Measurements from ENCODE around the gene FAT1. TPM values are rescaled to one million over a fixed set of nuclear protein-coding genes. Genes with fewer than 3 reads are reported as not detected.

FAT1 gene
- total RNA-seq, 1 experiment from 2014 or later: 92.4 TPM

DNA sequence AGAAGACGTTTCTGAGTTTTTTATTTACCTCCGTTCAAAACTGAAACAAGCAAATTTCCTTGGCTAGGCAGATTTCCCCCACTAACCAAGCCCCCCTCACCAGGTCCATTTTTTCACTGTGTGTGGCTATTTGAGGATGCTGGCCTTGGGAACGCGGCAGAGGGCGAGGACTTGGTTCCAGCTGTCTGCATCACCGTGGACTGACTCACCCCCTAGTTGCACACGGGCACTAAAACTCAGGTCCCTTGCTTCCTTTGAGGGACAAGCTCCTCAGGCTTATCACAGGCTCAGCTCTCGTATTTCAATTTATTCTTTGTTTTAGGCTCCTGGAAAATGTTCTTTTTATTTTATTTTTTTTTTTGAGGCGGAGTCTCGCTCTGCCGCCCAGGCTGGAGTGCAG, 159.9 kb downstream of the FAT1 start:
- Histone ChIP-seq H3K36me3 (ENCODE audit: low read depth, low read length) (no peaks in the 10 kb centered on the region), H3K4me3 (ENCODE audit: low read length) (no peak overlapping the region), H3K9ac (ENCODE audit: low read length) (no peak overlapping the region), H3K27me3 (ENCODE audit: low read length) (no peaks in the 10 kb centered on the region), H3K9me2 (replicated peaks; ENCODE audit: low read length) (no peaks in the 10 kb centered on the region), H3K4me2 (ENCODE audit: low read length) (no peak overlapping the region), H4K20me1 (ENCODE audit: low read length) (no peaks in the 10 kb centered on the region), H2AFZ (ENCODE audit: low read length) (no peak overlapping the region), H3K9me3 (ENCODE audit: low read length) (no peaks in the 10 kb centered on the region), H3K4me1 (ENCODE audit: insufficient read depth, low read length) (no peaks in the 10 kb centered on the region), H3K79me2 (ENCODE audit: low read length) (no peaks in the 10 kb centered on the region), H3F3A (ENCODE audit: low read length, unreplicated experiment) (no peaks in the 10 kb centered on the region), H3K27ac (ENCODE audit: low read length) (no peak overlapping the region)
- TF ChIP-seq EZH2 (IDR thresholded peaks at IDR 0.05; ENCODE audit: low read length, unreplicated experiment) (no peak), EZH2phosphoT487 (IDR thresholded peaks at IDR 0.05; ENCODE audit: borderline replicate concordance, low read length) (no peak)
- TF ChIP-seq, protein P1, sequence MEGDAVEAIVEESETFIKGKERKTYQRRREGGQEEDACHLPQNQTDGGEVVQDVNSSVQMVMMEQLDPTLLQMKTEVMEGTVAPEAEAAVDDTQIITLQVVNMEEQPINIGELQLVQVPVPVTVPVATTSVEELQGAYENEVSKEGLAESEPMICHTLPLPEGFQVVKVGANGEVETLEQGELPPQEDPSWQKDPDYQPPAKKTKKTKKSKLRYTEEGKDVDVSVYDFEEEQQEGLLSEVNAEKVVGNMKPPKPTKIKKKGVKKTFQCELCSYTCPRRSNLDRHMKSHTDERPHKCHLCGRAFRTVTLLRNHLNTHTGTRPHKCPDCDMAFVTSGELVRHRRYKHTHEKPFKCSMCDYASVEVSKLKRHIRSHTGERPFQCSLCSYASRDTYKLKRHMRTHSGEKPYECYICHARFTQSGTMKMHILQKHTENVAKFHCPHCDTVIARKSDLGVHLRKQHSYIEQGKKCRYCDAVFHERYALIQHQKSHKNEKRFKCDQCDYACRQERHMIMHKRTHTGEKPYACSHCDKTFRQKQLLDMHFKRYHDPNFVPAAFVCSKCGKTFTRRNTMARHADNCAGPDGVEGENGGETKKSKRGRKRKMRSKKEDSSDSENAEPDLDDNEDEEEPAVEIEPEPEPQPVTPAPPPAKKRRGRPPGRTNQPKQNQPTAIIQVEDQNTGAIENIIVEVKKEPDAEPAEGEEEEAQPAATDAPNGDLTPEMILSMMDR (conservative IDR thresholded peaks at IDR 0.05; ENCODE audit: low read depth, low read length): no peak
- DNase-seq: no peak
- no peak for ATAC-seq
- no TSS peak for BruUV-seq (replicated peaks)
- ChIA-PET POLR2A (ENCODE audit: unreplicated experiment) (no interaction called here), CTCF (no interaction called here)
- intact Hi-C loops (cut with micrococcal nuclease): no loop called here

DNA sequence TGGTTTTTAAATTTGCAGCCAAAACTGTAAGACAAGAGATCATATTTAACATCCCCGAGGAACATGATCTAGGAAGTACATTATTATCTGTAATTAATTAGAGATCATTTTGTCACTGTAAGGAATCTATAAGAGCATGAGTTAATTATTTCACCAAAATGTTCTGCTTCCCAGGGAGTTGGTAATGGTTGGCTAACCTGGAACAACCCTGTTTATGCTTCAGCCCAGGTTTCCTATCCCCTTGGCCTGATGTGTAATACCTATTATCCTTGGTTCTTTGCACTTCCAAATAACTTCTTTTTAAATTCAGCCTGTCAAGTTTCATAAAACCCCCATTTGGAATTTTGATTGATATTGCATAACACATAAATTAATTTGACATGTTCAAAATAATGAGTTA, 161.9 kb downstream of the FAT1 start:
- H3K9me2 ChIP-seq (replicated peaks; ENCODE audit: low read length): no peaks in the 10 kb centered on the region
- intact Hi-C loops (cut with micrococcal nuclease): no loop called here
- H3K4me2 ChIP-seq (ENCODE audit: low read length): no peak overlapping the region
- no peak for DNase-seq
- no peaks in the 10 kb centered on the region for H3K79me2 ChIP-seq (ENCODE audit: low read length)
- H3K4me3 ChIP-seq (ENCODE audit: low read length): no peak overlapping the region
- no peak for ATAC-seq
- no peaks in the 10 kb centered on the region for H3K27me3 ChIP-seq (ENCODE audit: low read length)
- H3K27ac ChIP-seq (ENCODE audit: low read length): no peak overlapping the region
- no peak overlapping the region for H3K9ac ChIP-seq (ENCODE audit: low read length)
- no peaks in the 10 kb centered on the region for H4K20me1 ChIP-seq (ENCODE audit: low read length)
- H2AFZ ChIP-seq (ENCODE audit: low read length): no peak overlapping the region
- H3K4me1 ChIP-seq (ENCODE audit: insufficient read depth, low read length): no peaks in the 10 kb centered on the region; the same call in 1 of the 2 replicates
- ChIA-PET POLR2A (ENCODE audit: unreplicated experiment) (no interaction called here), CTCF (no interaction called here)
- no peaks in the 10 kb centered on the region for H3K36me3 ChIP-seq (ENCODE audit: low read depth, low read length)
- no peaks in the 10 kb centered on the region for H3F3A ChIP-seq (ENCODE audit: low read length, unreplicated experiment)
- TF ChIP-seq EZH2 (IDR thresholded peaks at IDR 0.05; ENCODE audit: low read length, unreplicated experiment): no peak
- no peak for TF ChIP-seq EZH2phosphoT487 (IDR thresholded peaks at IDR 0.05; ENCODE audit: borderline replicate concordance, low read length)
- TF ChIP-seq, protein P1 (conservative IDR thresholded peaks at IDR 0.05; ENCODE audit: low read depth, low read length): no peak
- no peaks in the 10 kb centered on the region for H3K9me3 ChIP-seq (ENCODE audit: low read length)
- BruUV-seq (replicated peaks): no TSS peak

DNA sequence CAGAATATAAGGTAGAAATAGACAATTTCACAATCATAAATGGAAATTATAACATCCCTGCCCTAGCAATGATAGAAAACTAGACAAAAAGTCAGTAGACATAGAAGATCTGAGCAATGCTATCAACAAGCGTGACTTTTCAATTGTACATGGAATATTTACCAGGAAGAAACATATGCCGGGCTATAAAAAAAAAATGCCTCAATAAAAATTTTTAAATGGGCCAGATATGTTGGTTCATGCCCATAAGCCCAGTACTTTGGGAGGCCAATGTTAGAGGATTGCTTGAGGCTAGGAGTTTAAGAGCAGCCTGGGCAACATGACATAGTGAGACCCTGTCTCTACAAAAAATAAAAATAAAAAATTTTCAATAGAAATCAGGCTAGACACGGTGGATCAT, 163.0 kb downstream of the FAT1 start:
- TF ChIP-seq EZH2phosphoT487 (IDR thresholded peaks at IDR 0.05; ENCODE audit: borderline replicate concordance, low read length) (no peak), EZH2 (IDR thresholded peaks at IDR 0.05; ENCODE audit: low read length, unreplicated experiment) (no peak)
- TF ChIP-seq, protein P1 (conservative IDR thresholded peaks at IDR 0.05; ENCODE audit: low read depth, low read length): no peak
- CTCF ChIA-PET: no interaction called here

More for the DNA sequence above, 163.0 kb downstream of the FAT1 start:
- H3K4me2 ChIP-seq (ENCODE audit: low read length): no peak overlapping the region
- POLR2A ChIA-PET (ENCODE audit: unreplicated experiment): interaction anchor here (0.6 kb wide), 1 partner anchor 142 kb away, joined by 4 read pairs; no protein-coding TSS in a partner anchor
- no peaks in the 10 kb centered on the region for H3F3A ChIP-seq (ENCODE audit: low read length, unreplicated experiment)
- no peak overlapping the region for H3K4me3 ChIP-seq (ENCODE audit: low read length)
- no peaks in the 10 kb centered on the region for H4K20me1 ChIP-seq (ENCODE audit: low read length)
- DNase-seq (no peak), ATAC-seq (no peak)
- intact Hi-C loops (cut with micrococcal nuclease): no loop called here
- no TSS peak for BruUV-seq (replicated peaks)
- no peaks in the 10 kb centered on the region; the same call in 1 of the 2 replicates for H3K4me1 ChIP-seq (ENCODE audit: insufficient read depth, low read length)
- H3K9ac ChIP-seq (ENCODE audit: low read length): no peak overlapping the region
- H3K27ac ChIP-seq (ENCODE audit: low read length): no peak overlapping the region
- H3K9me2 ChIP-seq (replicated peaks; ENCODE audit: low read length): no peaks in the 10 kb centered on the region
- no peak overlapping the region for H2AFZ ChIP-seq (ENCODE audit: low read length)
- no peaks in the 10 kb centered on the region for H3K9me3 ChIP-seq (ENCODE audit: low read length)
- no peaks in the 10 kb centered on the region for H3K79me2 ChIP-seq (ENCODE audit: low read length)
- H3K36me3 ChIP-seq (ENCODE audit: low read depth, low read length): no peaks in the 10 kb centered on the region
- no peaks in the 10 kb centered on the region for H3K27me3 ChIP-seq (ENCODE audit: low read length)

All from PC-3 (cell line).